ENCODE measurements around the gene RAP1GAP2.

DNA sequence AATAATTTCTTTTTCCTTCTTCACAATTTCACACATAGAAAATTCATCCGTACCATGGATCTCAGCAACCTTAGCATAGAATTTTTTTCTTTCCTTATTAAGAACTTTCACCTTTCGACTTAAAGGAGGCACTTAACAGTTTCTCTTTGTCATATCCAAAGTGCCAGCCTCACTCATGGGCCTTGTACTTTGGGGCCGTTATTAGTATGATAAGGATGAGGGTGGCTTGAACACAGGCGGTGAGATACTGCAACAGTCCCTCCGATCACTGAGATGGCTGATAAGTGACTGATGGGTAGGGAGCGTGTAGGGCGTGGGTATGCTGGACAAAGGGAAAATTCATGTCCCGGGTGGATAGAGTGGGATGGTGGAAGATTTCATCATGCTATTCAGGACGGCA, 181.9 kb downstream of the RAP1GAP2 start:
- TF ChIP-seq, protein P1, sequence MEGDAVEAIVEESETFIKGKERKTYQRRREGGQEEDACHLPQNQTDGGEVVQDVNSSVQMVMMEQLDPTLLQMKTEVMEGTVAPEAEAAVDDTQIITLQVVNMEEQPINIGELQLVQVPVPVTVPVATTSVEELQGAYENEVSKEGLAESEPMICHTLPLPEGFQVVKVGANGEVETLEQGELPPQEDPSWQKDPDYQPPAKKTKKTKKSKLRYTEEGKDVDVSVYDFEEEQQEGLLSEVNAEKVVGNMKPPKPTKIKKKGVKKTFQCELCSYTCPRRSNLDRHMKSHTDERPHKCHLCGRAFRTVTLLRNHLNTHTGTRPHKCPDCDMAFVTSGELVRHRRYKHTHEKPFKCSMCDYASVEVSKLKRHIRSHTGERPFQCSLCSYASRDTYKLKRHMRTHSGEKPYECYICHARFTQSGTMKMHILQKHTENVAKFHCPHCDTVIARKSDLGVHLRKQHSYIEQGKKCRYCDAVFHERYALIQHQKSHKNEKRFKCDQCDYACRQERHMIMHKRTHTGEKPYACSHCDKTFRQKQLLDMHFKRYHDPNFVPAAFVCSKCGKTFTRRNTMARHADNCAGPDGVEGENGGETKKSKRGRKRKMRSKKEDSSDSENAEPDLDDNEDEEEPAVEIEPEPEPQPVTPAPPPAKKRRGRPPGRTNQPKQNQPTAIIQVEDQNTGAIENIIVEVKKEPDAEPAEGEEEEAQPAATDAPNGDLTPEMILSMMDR (IDR thresholded peaks at IDR 0.05): no peak
- TF ChIP-seq POLR2A (IDR thresholded peaks at IDR 0.05): no peak
- TF ChIP-seq EP300 (IDR thresholded peaks at IDR 0.05): no peak
- no peak for TF ChIP-seq POLR2AphosphoS5 (IDR thresholded peaks at IDR 0.05)
